RWPE2 (cell line): ENCODE measurements around the gene BRME1.
A peak's percentile ranks its signal among the peaks of the same experiment; 100 is the strongest.
"Not testable (repeated sequence)": the region's sequence is repeated elsewhere in the genome, so short reads cannot be mapped to it uniquely, and the experiment has no call there.

Experiments
- ATAC-seq: fragments of 200-7000 bp; cut with Tn5 transposase; 3 replicates; pipeline ENCODE4 v1.9.1; 2021; ENCODE audit warnings: low read depth
- DNase-seq: peaks from one replicate; pipeline ENCODE4 v3.0.0-alpha.2; 2020; ENCODE audit warnings: low spot score
- H3K27ac ChIP-seq: fragments of 450-650 bp; 2 replicates; pipeline ENCODE4 v1.5.1; 2017; ENCODE audit warnings: mild to moderate bottlenecking; ENCODE audit not compliant: poor library complexity, severe bottlenecking
- H3K27me3 ChIP-seq: fragments of 250-450 bp; sonication (Bioruptor Pico); 2 replicates; pipeline ENCODE4 v1.5.1; 2021; ENCODE audit warnings: mild to moderate bottlenecking, moderate library complexity; ENCODE audit not compliant: insufficient read depth, poor library complexity, severe bottlenecking
- H3K36me3 ChIP-seq: fragments of 250-450 bp; sonication (Bioruptor Pico); 2 replicates; pipeline ENCODE4 v1.5.1; 2020; ENCODE audit warnings: low read depth, mild to moderate bottlenecking, moderate library complexity
- H3K4me1 ChIP-seq: fragments of 250-450 bp; sonication (Bioruptor Pico); 2 replicates; pipeline ENCODE4 v1.5.1; 2021; ENCODE audit warnings: mild to moderate bottlenecking, moderate library complexity; ENCODE audit not compliant: insufficient read depth, poor library complexity, severe bottlenecking
- H3K4me3 ChIP-seq: fragments of 250-450 bp; sonication (Bioruptor Pico); 2 replicates; pipeline ENCODE4 v1.5.1; 2021; ENCODE audit warnings: mild to moderate bottlenecking, moderate library complexity; ENCODE audit not compliant: severe bottlenecking
- H3K9me3 ChIP-seq: fragments of 250-450 bp; sonication (Bioruptor Pico); 2 replicates; pipeline ENCODE4 v1.5.1; 2021; ENCODE audit warnings: mild to moderate bottlenecking, moderate library complexity; ENCODE audit not compliant: severe bottlenecking
- TF ChIP-seq, protein P1 (sequence below): fragments of 450-650 bp; IDR thresholded peaks from one replicate; pipeline ENCODE4 v1.5.1; 2017; ENCODE audit warnings: mild to moderate bottlenecking, moderate library complexity; ENCODE audit not compliant: poor library complexity, severe bottlenecking

The BRME1 gene

DNA sequence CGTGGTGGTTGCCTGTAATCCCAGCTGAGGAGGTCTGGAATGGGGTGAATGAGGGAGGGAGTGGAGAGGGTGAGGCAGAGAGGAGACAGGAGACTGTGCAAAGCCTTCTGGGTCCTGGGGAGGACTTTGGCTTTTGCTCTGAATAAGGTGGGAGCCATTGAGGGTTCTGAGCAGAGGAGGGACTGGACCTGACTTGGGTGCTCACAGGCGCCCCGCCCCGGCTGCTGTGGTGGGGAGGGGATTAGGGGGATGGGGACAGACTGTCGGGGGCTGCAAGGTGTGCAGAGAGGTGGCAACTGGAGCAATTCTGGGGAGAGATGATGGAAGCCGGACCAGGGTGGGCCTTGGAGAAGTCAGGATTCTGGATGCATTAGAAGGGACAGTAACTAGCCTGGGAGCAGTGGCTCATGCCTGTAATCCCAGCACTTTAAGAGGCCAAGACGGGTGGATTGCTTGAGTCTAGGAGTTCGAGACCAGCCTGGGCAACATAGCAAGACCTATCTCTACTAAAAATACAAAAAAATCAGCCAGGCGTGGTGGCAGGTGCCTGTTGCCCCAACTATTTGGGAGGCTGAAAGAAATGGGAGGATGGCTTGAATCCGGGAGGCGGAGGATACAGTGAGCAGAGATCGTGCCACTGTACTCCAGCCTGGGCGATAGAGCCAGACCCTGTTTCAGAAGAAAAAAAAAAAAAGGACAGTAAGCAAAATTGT is 45.1 kb downstream of the BRME1 start:
- Histone ChIP-seq H3K27me3 (no peaks in the 10 kb centered on the region), H3K27ac (peak overlapping the region; percentile 98), H3K4me1 (peaks cover 12% of the 10 kb centered on the region), H3K4me3 (no peak overlapping the region), H3K36me3 (no peaks in the 10 kb centered on the region), H3K9me3 (no peaks in the 10 kb centered on the region)
- TF ChIP-seq, protein P1, sequence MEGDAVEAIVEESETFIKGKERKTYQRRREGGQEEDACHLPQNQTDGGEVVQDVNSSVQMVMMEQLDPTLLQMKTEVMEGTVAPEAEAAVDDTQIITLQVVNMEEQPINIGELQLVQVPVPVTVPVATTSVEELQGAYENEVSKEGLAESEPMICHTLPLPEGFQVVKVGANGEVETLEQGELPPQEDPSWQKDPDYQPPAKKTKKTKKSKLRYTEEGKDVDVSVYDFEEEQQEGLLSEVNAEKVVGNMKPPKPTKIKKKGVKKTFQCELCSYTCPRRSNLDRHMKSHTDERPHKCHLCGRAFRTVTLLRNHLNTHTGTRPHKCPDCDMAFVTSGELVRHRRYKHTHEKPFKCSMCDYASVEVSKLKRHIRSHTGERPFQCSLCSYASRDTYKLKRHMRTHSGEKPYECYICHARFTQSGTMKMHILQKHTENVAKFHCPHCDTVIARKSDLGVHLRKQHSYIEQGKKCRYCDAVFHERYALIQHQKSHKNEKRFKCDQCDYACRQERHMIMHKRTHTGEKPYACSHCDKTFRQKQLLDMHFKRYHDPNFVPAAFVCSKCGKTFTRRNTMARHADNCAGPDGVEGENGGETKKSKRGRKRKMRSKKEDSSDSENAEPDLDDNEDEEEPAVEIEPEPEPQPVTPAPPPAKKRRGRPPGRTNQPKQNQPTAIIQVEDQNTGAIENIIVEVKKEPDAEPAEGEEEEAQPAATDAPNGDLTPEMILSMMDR, result no peak
- ATAC-seq, result no peak
- no peak for DNase-seq

DNA sequence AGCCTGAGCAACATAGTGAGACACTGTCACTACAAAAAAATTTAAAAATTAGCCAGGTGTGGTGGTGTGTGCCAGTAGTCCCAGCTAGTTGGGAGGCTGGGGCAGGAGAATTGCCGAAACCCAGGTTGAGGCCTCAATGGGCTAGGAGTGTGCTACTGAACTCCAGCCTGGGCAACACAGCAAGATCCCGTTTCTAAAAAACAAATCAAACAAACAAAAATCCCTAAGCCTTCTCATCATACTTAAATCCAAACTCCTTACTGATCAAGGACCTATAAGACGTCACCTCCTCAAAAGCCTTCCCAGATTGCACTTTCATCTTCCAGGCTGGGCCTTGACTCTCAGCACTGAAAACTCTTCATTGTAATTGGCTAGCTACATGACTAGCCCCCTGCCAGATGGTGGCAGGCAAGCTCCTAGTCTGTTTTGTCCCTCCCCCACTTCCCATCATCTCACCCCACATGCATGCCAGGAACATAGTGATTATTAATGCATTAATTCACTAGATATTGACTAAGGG is 46.5 kb downstream of the BRME1 start:
- Histone ChIP-seq H3K36me3 (no peaks in the 10 kb centered on the region), H3K4me1 (peaks cover 15% of the 10 kb centered on the region), H3K27ac (peak overlapping the region; percentile 98), H3K9me3 (no peaks in the 10 kb centered on the region), H3K27me3 (no peaks in the 10 kb centered on the region), H3K4me3 (no peak overlapping the region)
- TF ChIP-seq, protein P1, result no peak
- ATAC-seq (no peak), DNase-seq (no peak)

DNA sequence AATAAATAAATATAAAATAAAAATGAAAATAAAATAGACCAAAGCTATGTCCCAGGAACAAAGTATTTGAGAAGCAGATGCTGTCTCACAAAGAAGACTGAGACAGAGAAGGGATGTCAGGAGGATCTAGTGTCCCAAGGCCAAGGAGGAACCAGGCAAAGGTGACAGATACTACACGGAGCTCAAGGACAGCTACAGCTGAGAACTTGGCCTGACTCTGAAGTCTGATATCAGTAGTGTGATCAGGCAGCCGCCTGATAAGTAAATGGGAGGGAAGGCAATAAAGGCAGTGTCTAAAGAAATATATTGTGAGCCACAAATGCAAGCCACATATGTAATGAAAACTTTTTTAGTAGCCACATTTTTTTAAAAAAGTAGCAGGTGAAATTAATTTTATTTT is 49.4 kb downstream of the BRME1 start:
- peak overlapping the region; percentile 98 for H3K27ac ChIP-seq
- no peaks in the 10 kb centered on the region for H3K27me3 ChIP-seq
- H3K4me3 ChIP-seq, result no peak overlapping the region
- TF ChIP-seq, protein P1, result no peak
- ATAC-seq, result no peak
- DNase-seq, result no peak
- peaks cover 33% of the 10 kb centered on the region for H3K4me1 ChIP-seq
- H3K9me3 ChIP-seq, result no peaks in the 10 kb centered on the region
- no peaks in the 10 kb centered on the region for H3K36me3 ChIP-seq

DNA sequence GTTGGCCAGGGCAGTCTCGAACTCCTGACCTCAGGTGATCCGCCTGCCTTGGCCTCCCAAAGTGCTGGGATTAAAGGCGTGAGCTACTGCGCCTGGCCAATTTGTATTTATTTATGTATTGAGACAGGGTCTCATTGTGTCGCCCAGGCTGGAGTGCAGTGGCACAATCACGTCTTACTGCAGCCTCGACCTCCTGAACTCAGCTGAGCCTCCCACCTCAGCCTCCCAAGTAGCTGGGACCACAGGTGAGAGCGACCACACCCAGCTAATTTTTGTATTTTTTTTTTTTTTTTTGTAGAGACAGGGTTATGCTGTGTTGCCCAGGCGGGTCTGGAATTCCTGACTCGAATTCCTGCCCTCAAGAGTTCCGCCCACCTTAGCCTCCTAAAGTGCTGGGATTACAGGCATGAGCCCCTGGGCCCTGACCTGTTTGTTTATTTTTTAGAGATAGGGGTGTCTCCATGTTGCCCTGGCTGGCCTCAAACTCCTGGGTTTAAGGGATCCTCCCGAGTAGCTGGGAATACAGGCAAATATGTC is 53.7 kb downstream of the BRME1 start:
- not testable (repeated sequence) for H3K36me3 ChIP-seq, H3K27me3 ChIP-seq, ATAC-seq, DNase-seq, H3K9me3 ChIP-seq, H3K4me3 ChIP-seq
- Histone ChIP-seq H3K27ac (peak overlapping the region; percentile 98), H3K4me1 (peaks cover 37% of the 10 kb centered on the region)

DNA sequence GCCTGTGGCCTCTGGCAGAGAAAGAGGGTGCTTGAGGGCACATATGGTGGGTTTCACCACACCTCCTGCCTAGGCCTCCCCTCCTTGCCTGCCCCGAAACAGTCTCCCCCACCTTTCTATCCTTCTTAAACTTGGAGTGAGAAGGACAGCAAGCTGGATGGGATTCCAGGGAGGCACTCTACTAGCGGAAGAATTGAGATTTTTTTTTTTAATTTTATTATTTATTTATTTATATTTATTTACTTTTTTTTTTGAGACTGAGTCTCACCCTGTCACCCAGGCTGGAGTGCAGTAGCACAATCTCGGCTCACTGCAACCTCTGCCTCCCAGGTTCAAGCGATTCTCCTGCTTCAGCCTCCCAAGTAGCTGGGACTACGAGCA is 54.2 kb downstream of the BRME1 start:
- H3K4me3 ChIP-seq, H3K27me3 ChIP-seq, ATAC-seq, H3K9me3 ChIP-seq, DNase-seq, H3K36me3 ChIP-seq: not testable (repeated sequence)
- Histone ChIP-seq H3K27ac (peak overlapping the region; percentile 98), H3K4me1 (peaks cover 41% of the 10 kb centered on the region)
